Lower lobe of right lung (tissue), 2 donors: Measurements from ENCODE around the gene KRTAP9-4. TPM values are rescaled to one million over a fixed set of nuclear protein-coding genes. Genes with fewer than 3 reads are reported as not detected.
"Not testable (repeated sequence)": the region's sequence is repeated elsewhere in the genome, so short reads cannot be mapped to it uniquely, and the experiment has no call there.

Experiments used
- ATAC-seq, 2 donors: fragments of 200-7000 bp; cut with Tn5 transposase; one replicate each; pipeline ENCODE4 v1.9.1; 2020 to 2022; ENCODE audit warnings: mild to moderate bottlenecking in 2 of 2, moderate library complexity in 2 of 2
- DNase-seq: peaks from one replicate; pipeline ENCODE4 v3.0.0-alpha.2; 2020
- H3K27ac ChIP-seq: fragments of 200-600 bp; one replicate; pipeline ENCODE4 v1.8.0; 2022
- H3K27me3 ChIP-seq: fragments of 200-600 bp; one replicate; pipeline ENCODE4 v1.8.0; 2022; ENCODE audit warnings: low read depth
- H3K36me3 ChIP-seq: fragments of 200-600 bp; one replicate; pipeline ENCODE4 v1.8.0; 2022; ENCODE audit warnings: mild to moderate bottlenecking
- H3K4me1 ChIP-seq: fragments of 200-600 bp; one replicate; pipeline ENCODE4 v1.8.0; 2022
- H3K4me3 ChIP-seq: fragments of 200-600 bp; one replicate; pipeline ENCODE4 v1.8.0; 2022; ENCODE audit warnings: mild to moderate bottlenecking
- H3K9me3 ChIP-seq: fragments of 200-600 bp; one replicate; pipeline ENCODE4 v1.8.0; 2022
- CTCF ChIP-seq: fragments of 200-600 bp; IDR thresholded peaks from one replicate; pipeline ENCODE4 v1.8.0; 2022; ENCODE audit warnings: antibody characterized with exemption, mild to moderate bottlenecking
- intact Hi-C: fragments of 100-400 bp; cut with DNase I; formaldehyde crosslinking; loops from one replicate; pipeline ENCODE4 v1.11.0; 2022
- long read RNA-seq: library from polyadenylated mRNA; unstranded; transcript quantifications from one replicate; pipeline ENCODE4 v2.0.0, GENCODE V29; 2021
- total RNA-seq: library from RNA; stranded (reverse); fragmentation: NEBNext Ultra II Directional; extraction: Animal tissue kit (Norgen Biotek cat#: 25700); gene quantifications from one replicate; pipeline ENCODE4 v1.2.1, GENCODE V29; 2021
- donor health status: DM: no; HTN: yes; CAD: no; lungs with severe emphysema.

KRTAP9-4 gene
- not detected for total RNA-seq
- long read RNA-seq: 0 reads

DNA sequence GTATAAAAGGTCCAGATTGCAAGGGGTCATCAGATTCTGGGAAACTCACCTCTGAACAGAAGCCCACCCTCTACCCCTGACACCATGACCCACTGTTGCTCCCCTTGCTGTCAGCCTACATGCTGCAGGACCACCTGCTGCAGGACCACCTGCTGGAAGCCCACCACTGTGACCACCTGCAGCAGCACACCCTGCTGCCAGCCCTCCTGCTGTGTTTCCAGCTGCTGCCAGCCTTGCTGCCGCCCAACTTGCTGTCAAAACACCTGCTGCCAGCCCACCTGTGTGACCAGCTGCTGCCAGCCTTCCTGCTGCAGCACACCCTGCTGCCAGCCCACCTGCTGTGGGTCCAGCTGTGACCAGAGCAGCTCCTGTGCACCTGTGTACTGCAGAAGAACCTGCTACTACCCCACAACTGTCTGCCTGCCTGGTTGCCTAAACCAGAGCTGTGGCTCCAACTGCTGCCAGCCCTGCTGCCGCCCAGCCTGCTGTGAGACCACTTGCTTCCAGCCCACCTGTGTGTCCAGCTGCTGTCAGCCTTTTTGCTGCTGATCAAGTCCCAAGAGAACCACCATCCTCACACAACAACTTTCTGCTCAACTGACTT is at the start of gene KRTAP9-4:
KRTAP9-4 (plus strand) TSS at position 51 of the 604 bp plus-strand sequence; CDS start at position 85, 34 bp downstream.
- H3K27ac ChIP-seq, H3K27me3 ChIP-seq, H3K36me3 ChIP-seq, ATAC-seq, H3K4me1 ChIP-seq, DNase-seq, H3K9me3 ChIP-seq, intact Hi-C loops, H3K4me3 ChIP-seq: not testable (repeated sequence)

- ATAC-seq: no peak
- intact Hi-C loops: no loop called here
- Histone ChIP-seq H3K27ac (no peak overlapping the region), H3K4me1 (no peaks in the 10 kb centered on the region), H3K27me3 (peaks cover 6% of the 10 kb centered on the region), H3K4me3 (no peak overlapping the region), H3K9me3 (no peaks in the 10 kb centered on the region), H3K36me3 (no peaks in the 10 kb centered on the region)
- no peak for TF ChIP-seq CTCF
- no peak for DNase-seq
Measured at GRCh38 chr17:41211845-41212466, 37.5 kb upstream of the KRTAP9-4 start.

- intact Hi-C loops: no loop called here
- Histone ChIP-seq H3K27ac (no peak overlapping the region), H3K36me3 (no peaks in the 10 kb centered on the region), H3K27me3 (peaks cover 6% of the 10 kb centered on the region), H3K9me3 (no peaks in the 10 kb centered on the region), H3K4me3 (no peak overlapping the region), H3K4me1 (no peaks in the 10 kb centered on the region)
- no peak for DNase-seq
- ATAC-seq: no peak
- TF ChIP-seq CTCF: no peak
Measured at GRCh38 chr17:41212524-41213169, 36.8 kb upstream of the KRTAP9-4 start.

DNA sequence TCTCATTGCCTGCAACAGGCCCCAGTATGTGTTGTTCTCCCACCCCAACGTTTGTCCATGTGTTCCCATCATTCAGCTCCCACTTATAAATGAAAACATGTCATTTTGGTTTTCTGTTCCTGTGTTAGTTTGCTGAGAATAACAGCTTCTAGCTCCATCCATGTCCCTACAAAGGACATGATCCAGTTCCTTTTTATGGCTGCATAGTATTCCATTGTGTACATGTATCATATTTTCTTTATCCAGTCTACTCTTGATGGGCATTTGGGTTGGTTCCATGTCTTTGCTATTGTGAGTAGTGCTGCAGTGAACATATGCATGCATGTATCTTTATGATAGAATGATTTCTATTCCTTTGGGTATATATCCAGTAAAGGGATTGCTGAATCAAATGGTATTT is 33.8 kb upstream of the KRTAP9-4 start:
- ATAC-seq (no peak), DNase-seq (no peak)
- intact Hi-C loops: no loop called here
- H3K4me1 ChIP-seq: no peaks in the 10 kb centered on the region
- no peak overlapping the region for H3K4me3 ChIP-seq
- H3K36me3 ChIP-seq: no peaks in the 10 kb centered on the region
- no peak overlapping the region for H3K27ac ChIP-seq
- TF ChIP-seq CTCF: no peak
- no peaks in the 10 kb centered on the region for H3K9me3 ChIP-seq
- H3K27me3 ChIP-seq: peaks cover 6% of the 10 kb centered on the region

DNA sequence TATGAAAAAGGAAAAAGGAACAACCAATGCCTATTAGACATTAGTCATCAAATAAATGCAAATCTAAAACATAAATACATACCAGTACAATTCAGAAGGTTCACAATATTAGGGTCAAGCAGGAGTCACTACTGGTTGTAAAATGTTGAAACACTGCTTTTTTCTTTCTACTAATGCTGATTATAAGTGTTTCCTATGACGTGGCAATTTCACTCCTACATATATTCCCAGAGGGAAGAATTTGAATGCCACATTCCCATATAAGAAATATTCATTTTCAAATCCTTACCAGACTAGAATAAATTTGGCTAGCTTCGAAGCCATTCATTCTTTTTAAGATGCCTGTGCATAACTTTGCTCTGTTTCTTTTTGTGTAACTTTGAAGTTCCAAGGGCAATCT is 25.7 kb upstream of the KRTAP9-4 start:
- DNase-seq: no peak
- TF ChIP-seq CTCF: no peak
- no peaks in the 10 kb centered on the region for H3K4me1 ChIP-seq
- no peak for ATAC-seq
- no peaks in the 10 kb centered on the region for H3K36me3 ChIP-seq
- no peak overlapping the region for H3K27ac ChIP-seq
- intact Hi-C loops: no loop called here
- no peak overlapping the region for H3K4me3 ChIP-seq
- no peaks in the 10 kb centered on the region for H3K9me3 ChIP-seq
- peaks cover 7% of the 10 kb centered on the region for H3K27me3 ChIP-seq

GRCh38 chr17:41226051-41226450 is 23.4 kb upstream of the KRTAP9-4 start:
- no peaks in the 10 kb centered on the region for H3K9me3 ChIP-seq
- H3K4me3 ChIP-seq: no peak overlapping the region
- H3K27me3 ChIP-seq: peaks cover 7% of the 10 kb centered on the region
- no peaks in the 10 kb centered on the region for H3K36me3 ChIP-seq
- no peak for DNase-seq
- no peak overlapping the region for H3K27ac ChIP-seq
- H3K4me1 ChIP-seq: no peaks in the 10 kb centered on the region
- intact Hi-C loops: no loop called here
- no peak for TF ChIP-seq CTCF
- ATAC-seq: no peak

DNA sequence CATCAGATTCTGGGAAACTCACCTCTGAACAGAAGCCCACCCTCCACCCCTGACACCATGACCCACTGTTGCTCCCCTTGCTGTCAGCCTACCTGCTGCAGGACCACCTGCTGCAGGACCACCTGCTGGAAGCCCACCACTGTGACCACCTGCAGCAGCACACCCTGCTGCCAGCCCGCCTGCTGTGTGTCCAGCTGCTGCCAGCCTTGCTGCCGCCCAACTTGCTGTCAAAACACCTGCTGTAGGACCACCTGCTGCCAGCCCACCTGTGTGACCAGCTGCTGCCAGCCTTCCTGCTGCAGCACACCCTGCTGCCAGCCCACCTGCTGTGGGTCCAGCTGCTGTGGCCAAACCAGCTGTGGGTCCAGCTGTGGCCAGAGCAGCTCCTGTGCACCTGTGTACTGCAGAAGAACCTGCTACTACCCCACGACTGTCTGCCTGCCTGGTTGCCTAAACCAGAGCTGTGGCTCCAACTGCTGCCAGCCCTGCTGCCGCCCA is 22.8 kb upstream of the KRTAP9-4 start, which contains the start of gene KRTAP9-2:
KRTAP9-2 (plus strand) TSS at position 51 of the 498 bp plus-strand sequence; CDS start at position 58, 7 bp downstream.
- H3K27ac ChIP-seq, H3K36me3 ChIP-seq, intact Hi-C loops, H3K4me3 ChIP-seq, H3K27me3 ChIP-seq, DNase-seq, ATAC-seq, H3K9me3 ChIP-seq, H3K4me1 ChIP-seq: not testable (repeated sequence)
